Thyroid gland (tissue), 4 donors: ENCODE data around the gene COX8A. TPM values are rescaled to one million over a fixed set of nuclear protein-coding genes. Genes with fewer than 3 reads are reported as not detected.

ENCODE experiments used
- DNase-seq, 2 donors: peaks; one replicate each; pipeline ENCODE4 v3.0.0-alpha.2; 2019
- H3K27ac ChIP-seq, 3 donors: fragments of 200-600 bp; sonication (generic); 1 replicate in 2 of 3; 2 replicates in 1 of 3; pipeline ENCODE4 v1.5.1; 2016 to 2019; ENCODE audit warnings: mild to moderate bottlenecking in 1 of 3, moderate library complexity in 1 of 3
- H3K27me3 ChIP-seq: fragments of 200-600 bp; sonication (generic); one replicate; pipeline ENCODE4 v1.5.1; 2019
- H3K36me3 ChIP-seq, 2 donors: fragments of 200-600 bp; sonication (generic); one replicate each; pipeline ENCODE4 v1.5.1; 2016 to 2019
- H3K4me1 ChIP-seq, 2 donors: fragments of 200-600 bp; sonication (generic); one replicate each; pipeline ENCODE4 v1.5.1; 2017 to 2019
- H3K4me3 ChIP-seq, 3 donors: fragments of 200-600 bp; sonication (generic); replicated peaks in 1 of 3; 1 replicate in 2 of 3; 2 replicates in 1 of 3; pipeline ENCODE4 v1.5.1; 2016; ENCODE audit warnings: mild to moderate bottlenecking in 1 of 3
- H3K9me3 ChIP-seq: fragments of 200-600 bp; sonication (generic); one replicate; pipeline ENCODE4 v1.5.1; 2017
- POLR2A ChIP-seq, 2 donors: fragments of 450-650 bp; IDR thresholded peaks; one replicate each; pipeline ENCODE4 v1.6.1; 2017; ENCODE audit warnings: antibody characterized with exemption in 2 of 2, mild to moderate bottlenecking in 2 of 2, moderate library complexity in 1 of 2
- WGBS, 2 donors: methylation state at CpG; one replicate each; pipeline ENCODE4 v1.1.5; 2017; 5-methylcytosine and 5-hydroxymethylcytosine counted together
- intact Hi-C: fragments of 100-400 bp; cut with DNase I; formaldehyde crosslinking; loops from one replicate; pipeline ENCODE4 v1.15.1; 2023
- total RNA-seq, 4 donors: library from RNA; depleted of rRNA; stranded (reverse); fragments of >200 nt; gene quantifications; one replicate each; pipeline ENCODE4 v1.2.3, GENCODE V29; 2016
- TF ChIP-seq, protein P1 (sequence below), 6 experiments: fragments of 200-600 bp in 3 of 6; fragments of 450-650 bp in 3 of 6; sonication (generic) in 3 of 6; IDR thresholded peaks; one replicate each; pipeline ENCODE4 v1.5.1; 2016 to 2019; ENCODE audit warnings: antibody characterized with exemption in 6 of 6, mild to moderate bottlenecking in 2 of 6, inconsistent platforms in 1 of 6, moderate library complexity in 1 of 6

COX8A gene
- total RNA-seq, 4 donors from 2014 or later, result 210 to 787 (median 471) TPM

DNA sequence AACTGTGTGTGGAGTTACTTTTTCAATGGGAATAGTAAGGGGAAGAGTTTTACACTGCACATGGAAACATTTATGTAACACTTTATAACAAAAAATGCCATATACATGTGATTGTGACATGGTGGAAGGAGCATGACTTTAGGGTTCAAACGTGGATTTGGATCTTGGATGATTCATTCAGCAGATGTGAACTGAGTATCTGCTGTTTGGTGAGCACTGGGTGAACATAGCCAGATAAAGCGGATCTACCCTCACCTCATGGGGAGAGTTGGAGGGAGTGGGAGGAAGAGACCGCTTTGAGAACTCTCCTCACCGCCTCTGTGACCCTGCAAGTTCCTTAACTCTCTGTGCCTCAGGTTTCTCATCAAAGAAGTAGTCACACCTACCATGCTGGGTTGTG lies 32.5 kb upstream of the COX8A start:
- Histone ChIP-seq H3K36me3 (peaks cover 0 to 6% of the 10 kb centered on the region in 2 donors), H3K4me1 (peaks cover 25 to 27% of the 10 kb centered on the region in 2 donors), H3K4me3 (no peak overlapping the region), H3K9me3 (no peaks in the 10 kb centered on the region), H3K27me3 (no peaks in the 10 kb centered on the region), H3K27ac (no peak overlapping the region)
- intact Hi-C loops, result loop anchor here (5.0 kb wide), 1 partner anchor 175 kb away; the partner anchor contains the start of gene ZFTA
- no peak for TF ChIP-seq POLR2A (IDR thresholded peaks at IDR 0.05)
- DNase-seq, result no peak
- WGBS, 2 donors, result 85 to 90% methylated on average over 4 of the region's 4 CpGs

DNA sequence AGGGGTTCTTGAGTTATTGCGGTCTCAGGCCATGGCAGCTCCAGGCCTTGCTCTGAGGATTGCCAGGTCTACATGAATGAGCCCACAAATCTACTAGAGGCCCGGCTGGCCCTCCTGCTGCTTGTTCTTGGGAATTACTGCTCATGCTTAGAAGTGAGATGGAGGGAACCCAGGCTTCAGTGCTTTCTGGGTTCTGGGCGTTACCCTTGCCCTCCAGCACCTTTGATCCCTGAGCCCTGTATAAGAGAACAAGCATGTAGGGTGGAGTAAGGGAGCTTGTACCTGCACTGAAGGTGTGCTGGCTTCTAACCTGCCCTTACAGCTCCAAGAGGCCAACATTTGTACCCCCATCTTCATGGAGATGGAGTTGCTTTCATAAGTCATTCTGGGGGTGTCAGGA lies 31.6 kb upstream of the COX8A start:
- no peaks in the 10 kb centered on the region for H3K9me3 ChIP-seq
- peaks cover 0 to 6% of the 10 kb centered on the region in 2 donors for H3K36me3 ChIP-seq
- 83 to 100% methylated on average over 2 of the region's 3 CpGs for WGBS, 2 donors
- intact Hi-C loops, result loop anchor here (5.0 kb wide), 1 partner anchor 176 kb away; the partner anchor contains the start of gene ZFTA
- peaks cover 23 to 26% of the 10 kb centered on the region in 2 donors for H3K4me1 ChIP-seq
- TF ChIP-seq POLR2A (IDR thresholded peaks at IDR 0.05), result no peak
- TF ChIP-seq, protein P1, sequence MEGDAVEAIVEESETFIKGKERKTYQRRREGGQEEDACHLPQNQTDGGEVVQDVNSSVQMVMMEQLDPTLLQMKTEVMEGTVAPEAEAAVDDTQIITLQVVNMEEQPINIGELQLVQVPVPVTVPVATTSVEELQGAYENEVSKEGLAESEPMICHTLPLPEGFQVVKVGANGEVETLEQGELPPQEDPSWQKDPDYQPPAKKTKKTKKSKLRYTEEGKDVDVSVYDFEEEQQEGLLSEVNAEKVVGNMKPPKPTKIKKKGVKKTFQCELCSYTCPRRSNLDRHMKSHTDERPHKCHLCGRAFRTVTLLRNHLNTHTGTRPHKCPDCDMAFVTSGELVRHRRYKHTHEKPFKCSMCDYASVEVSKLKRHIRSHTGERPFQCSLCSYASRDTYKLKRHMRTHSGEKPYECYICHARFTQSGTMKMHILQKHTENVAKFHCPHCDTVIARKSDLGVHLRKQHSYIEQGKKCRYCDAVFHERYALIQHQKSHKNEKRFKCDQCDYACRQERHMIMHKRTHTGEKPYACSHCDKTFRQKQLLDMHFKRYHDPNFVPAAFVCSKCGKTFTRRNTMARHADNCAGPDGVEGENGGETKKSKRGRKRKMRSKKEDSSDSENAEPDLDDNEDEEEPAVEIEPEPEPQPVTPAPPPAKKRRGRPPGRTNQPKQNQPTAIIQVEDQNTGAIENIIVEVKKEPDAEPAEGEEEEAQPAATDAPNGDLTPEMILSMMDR (IDR thresholded peaks at IDR 0.05), result no peak
- no peak overlapping the region for H3K27ac ChIP-seq
- no peaks in the 10 kb centered on the region for H3K27me3 ChIP-seq
- no peak overlapping the region for H3K4me3 ChIP-seq
- peak in 1 of 2 donors; percentile 17 for DNase-seq

GRCh38 chr11:63944987-63945386 lies 29.4 kb upstream of the COX8A start:
- intact Hi-C loops, result loop anchor here (2.0 to 5.0 kb wide), 2 partner anchors 108 to 178 kb away; partner anchors contain the start of gene ZFTA
- H3K27ac ChIP-seq, result peak overlapping the region; percentile 27 to 48 (median 28)
- no peaks in the 10 kb centered on the region for H3K27me3 ChIP-seq
- peak; percentile 23 to 24 for DNase-seq
- peaks cover 13% of the 10 kb centered on the region in 2 donors for H3K4me1 ChIP-seq
- H3K36me3 ChIP-seq, result peaks cover 0 to 6% of the 10 kb centered on the region in 2 donors
- H3K4me3 ChIP-seq, result no peak overlapping the region
- TF ChIP-seq, protein P1 (IDR thresholded peaks at IDR 0.05), result no peak
- no peak for TF ChIP-seq POLR2A (IDR thresholded peaks at IDR 0.05)
- no peaks in the 10 kb centered on the region for H3K9me3 ChIP-seq
- WGBS, 2 donors, result 53 to 60% methylated on average over 7 to 8 of the region's 8 CpGs

GRCh38 chr11:63945477-63946163 lies 28.8 kb upstream of the COX8A start:
- peaks cover 0 to 6% of the 10 kb centered on the region in 2 donors for H3K36me3 ChIP-seq
- peak; percentile 87 to 89 for DNase-seq
- peaks cover 10% of the 10 kb centered on the region in 2 donors for H3K4me1 ChIP-seq
- H3K27me3 ChIP-seq, result no peaks in the 10 kb centered on the region
- intact Hi-C loops, result loop anchor here (2.0 kb wide), 1 partner anchor 109 kb away; no protein-coding TSS in a partner anchor
- 28 to 39% methylated on average over 13 to 14 of the region's 14 CpGs for WGBS, 2 donors
- TF ChIP-seq, protein P1 (IDR thresholded peaks at IDR 0.05), result peak; percentile 39 to 97 (median 85)
- TF ChIP-seq POLR2A (IDR thresholded peaks at IDR 0.05), result no peak
- no peak overlapping the region for H3K4me3 ChIP-seq
- no peaks in the 10 kb centered on the region for H3K9me3 ChIP-seq
- peak overlapping the region; percentile 27 to 48 (median 28) for H3K27ac ChIP-seq

- H3K4me3 ChIP-seq, result no peak overlapping the region
- DNase-seq, result no peak
- no peaks in the 10 kb centered on the region for H3K4me1 ChIP-seq
- TF ChIP-seq, protein P1 (IDR thresholded peaks at IDR 0.05), result no peak
- TF ChIP-seq POLR2A (IDR thresholded peaks at IDR 0.05), result no peak
- H3K36me3 ChIP-seq, result peaks cover 25 to 33% of the 10 kb centered on the region in 2 donors
- H3K9me3 ChIP-seq, result no peaks in the 10 kb centered on the region
- WGBS, 2 donors, result 80 to 86% methylated on average over 20 of the region's 20 CpGs
- no peak overlapping the region for H3K27ac ChIP-seq
- intact Hi-C loops, result no loop called here
- no peaks in the 10 kb centered on the region for H3K27me3 ChIP-seq
These were observed 22.5 kb upstream of the COX8A start for GRCh38 chr11:63951779-63952536.
